RPMI7951 (cell line): Measurements from ENCODE around the gene AFTPH. TPM values are rescaled to one million over a fixed set of nuclear protein-coding genes. Genes with fewer than 3 reads are reported as not detected.

ENCODE experiments used
- DNase-seq: peaks from one replicate; pipeline ENCODE4 v3.0.0-alpha.2; 2012; ENCODE audit warnings: low read depth
- total RNA-seq: library from RNA; depleted of rRNA; stranded (reverse); fragments of >200 nt; shearing (Covaris generic); gene quantifications from 2 replicates; pipeline ENCODE4 v1.2.3, GENCODE V29; 2014; rRNA removed

The AFTPH gene
- 21.2 and 29.1 TPM in 2 replicates for total RNA-seq

GRCh38 chr2:64523666-64524603 lies at the start of gene AFTPH:
AFTPH (plus strand) TSS chr2:64524328; CDS start chr2:64551475, 27,147 bp downstream.
- peak; percentile 98 for DNase-seq

GRCh38 chr2:64474636-64475035 lies 49.5 kb upstream of the AFTPH start:
- DNase-seq, result no peak

- no peak for DNase-seq
These were observed 47.1 kb upstream of the AFTPH start for GRCh38 chr2:64477037-64477436.

GRCh38 chr2:64477979-64478378 lies 46.1 kb upstream of the AFTPH start:
- DNase-seq, result no peak

GRCh38 chr2:64478502-64479230 lies 45.5 kb upstream of the AFTPH start:
- DNase-seq, result no peak

- no peak for DNase-seq
These were observed 44.6 kb upstream of the AFTPH start for GRCh38 chr2:64479259-64480117.

- DNase-seq, result no peak
These were observed 42.5 kb upstream of the AFTPH start for GRCh38 chr2:64481665-64482064.

GRCh38 chr2:64482243-64482642 lies 41.9 kb upstream of the AFTPH start:
- DNase-seq, result no peak

- DNase-seq, result peak; percentile 51
These were observed 41.2 kb upstream of the AFTPH start for GRCh38 chr2:64482765-64483504.

GRCh38 chr2:64485331-64485730 lies 38.8 kb upstream of the AFTPH start:
- DNase-seq, result no peak

- DNase-seq, result no peak
These were observed 38.2 kb upstream of the AFTPH start for GRCh38 chr2:64485961-64486360.

- no peak for DNase-seq
These were observed 36.7 kb upstream of the AFTPH start for GRCh38 chr2:64487256-64488049.

- peak; percentile 41 for DNase-seq
These were observed 35.8 kb upstream of the AFTPH start for GRCh38 chr2:64488050-64488974.

GRCh38 chr2:64489081-64489751 lies 34.9 kb upstream of the AFTPH start:
- no peak for DNase-seq

- DNase-seq, result no peak
These were observed 32.7 kb upstream of the AFTPH start for GRCh38 chr2:64491426-64491825.

- DNase-seq, result no peak
These were observed 31.9 kb upstream of the AFTPH start for GRCh38 chr2:64492272-64492671.

GRCh38 chr2:64492821-64493220 lies 31.3 kb upstream of the AFTPH start:
- DNase-seq, result no peak

- no peak for DNase-seq
These were observed 30.3 kb upstream of the AFTPH start for GRCh38 chr2:64493788-64494187.

- no peak for DNase-seq
These were observed 25.7 kb upstream of the AFTPH start for GRCh38 chr2:64498438-64498837.
